Adrenal gland (tissue), 12 donors: ENCODE results near the gene SDF4. TPM values are rescaled to one million over a fixed set of nuclear protein-coding genes. Genes with fewer than 3 reads are reported as not detected.

Source experiments
- DNase-seq, 7 donors: peaks; one replicate each; pipeline ENCODE4 v3.0.0-alpha.2; 2019 to 2020
- H3K27ac ChIP-seq, 5 donors: fragments of 200-600 bp; sonication (generic) in 4 of 5; 1 replicate in 3 of 5; 2 replicates in 2 of 5; pipeline versions ENCODE4 v1.5.1 to v1.8.0; 2016 to 2020; ENCODE audit warnings: mild to moderate bottlenecking in 1 of 5
- H3K27me3 ChIP-seq: fragments of 200-600 bp; 2 replicates; pipeline ENCODE4 v1.8.0; 2021
- H3K36me3 ChIP-seq, 2 donors: fragments of 200-600 bp; replicated peaks in 1 of 2; 1 replicate in 1 of 2; 2 replicates in 1 of 2; pipeline versions ENCODE4 v1.5.1 to v1.8.0; 2018 to 2022
- H3K4me1 ChIP-seq, 2 donors: fragments of 200-600 bp; replicated peaks in 1 of 2; 1 replicate in 1 of 2; 2 replicates in 1 of 2; pipeline versions ENCODE4 v1.5.1 to v1.8.0; 2018 to 2021
- H3K4me3 ChIP-seq, 4 donors: fragments of 200-600 bp; sonication (generic) in 3 of 4; one replicate each; pipeline ENCODE4 v1.5.1; 2016 to 2018
- H3K9me3 ChIP-seq, 3 donors: fragments of 200-600 bp; sonication (generic) in 1 of 3; replicated peaks in 1 of 3; 1 replicate in 2 of 3; 2 replicates in 1 of 3; pipeline versions ENCODE4 v1.5.1 to v1.8.0; 2016 to 2021
- POLR2A ChIP-seq, 2 donors: fragments of 450-650 bp; IDR thresholded peaks; one replicate each; pipeline ENCODE4 v1.6.1; 2017; ENCODE audit warnings: antibody characterized with exemption in 2 of 2, mild to moderate bottlenecking in 2 of 2, moderate library complexity in 1 of 2
- WGBS, 4 donors: extraction: QIAGEN DNeasy Blood & Tissue Kit in 2 of 4; methylation state at CpG; one replicate each; pipeline versions ENCODE4 v1.1.5 to v1.1.7; 2013 to 2017; 5-methylcytosine and 5-hydroxymethylcytosine counted together
- intact Hi-C, 2 donors: fragments of 100-400 bp; cut with DNase I; formaldehyde crosslinking; loops; one replicate each; pipeline versions ENCODE4 v1.14.1 to v1.15.0; 2022 to 2023
- polyA plus RNA-seq, 3 donors: library from polyadenylated mRNA; stranded (reverse); fragments of 200-250 nt in 2 of 3; fragments of 350-450 nt in 1 of 3; fragmentation: Illumina TruSeq in 1 of 3; extraction: RNeasy Lipid Tissue Mini Kit (QIAGEN cat#74804) in 1 of 3; gene quantifications; one replicate each; pipeline ENCODE4 v1.2.3, GENCODE V29; 2013 to 2014
- total RNA-seq, 9 donors: library from RNA; depleted of rRNA in 4 of 9; stranded (reverse); fragments of >200 nt in 4 of 9; fragments of 120-200 nt in 1 of 9; fragmentation: NEBNext Ultra II Directional in 1 of 9; extraction: Animal tissue kit (Norgen Biotek cat#: 25700) in 1 of 9; gene quantifications; one replicate each; pipeline versions ENCODE4 v1.1.0 to v1.2.4, GENCODE V29; 2013 to 2023
- TF ChIP-seq, protein P1 (sequence below), 6 experiments: fragments of 450-650 bp in 4 of 6; fragments of 200-600 bp in 2 of 6; sonication (generic) in 1 of 6; IDR thresholded peaks; 1 replicate in 5 of 6; 2 replicates in 1 of 6; pipeline versions ENCODE4 v1.5.1 to v1.8.0; 2016 to 2021; ENCODE audit warnings: antibody characterized with exemption in 6 of 6, mild to moderate bottlenecking in 2 of 6, moderate library complexity in 1 of 6
- donor health status: healthy with polysubstance abuse.
- donor health status: Bipolar disorder and iron deficiency.
- donor health status: DM: yes; HTN: yes; CAD: no.
- donor health status: DM: no; HTN: no; CAD: no.
- donor health status: DM: no; HTN: no; CAD: no.
- donor health status: DM: yes; HTN: yes; CAD: no.

SDF4 gene
- total and polyA plus RNA-seq, 12 donors: 49.4 to 221 (median 142) TPM

GRCh38 chr1:1228187-1228586, 3.6 kb downstream of the SDF4 start:
- intact Hi-C loops: no loop called here
- Histone ChIP-seq H3K4me1 (peaks cover 21 to 26% of the 10 kb centered on the region in 2 donors), H3K9me3 (no peaks in the 10 kb centered on the region), H3K36me3 (peaks cover 0 to 45% of the 10 kb centered on the region in 2 donors), H3K27ac (no peak overlapping the region), H3K27me3 (no peaks in the 10 kb centered on the region), H3K4me3 (no peak overlapping the region)
- DNase-seq: no peak
- 96 to 98% (median 98%) methylated on average over 17 to 30 of the region's 30 CpGs; no CpG with 5 or more reads in 1 of the 4 donors for WGBS, 4 donors
- no peak for TF ChIP-seq POLR2A (IDR thresholded peaks at IDR 0.05)
- TF ChIP-seq, protein P1, sequence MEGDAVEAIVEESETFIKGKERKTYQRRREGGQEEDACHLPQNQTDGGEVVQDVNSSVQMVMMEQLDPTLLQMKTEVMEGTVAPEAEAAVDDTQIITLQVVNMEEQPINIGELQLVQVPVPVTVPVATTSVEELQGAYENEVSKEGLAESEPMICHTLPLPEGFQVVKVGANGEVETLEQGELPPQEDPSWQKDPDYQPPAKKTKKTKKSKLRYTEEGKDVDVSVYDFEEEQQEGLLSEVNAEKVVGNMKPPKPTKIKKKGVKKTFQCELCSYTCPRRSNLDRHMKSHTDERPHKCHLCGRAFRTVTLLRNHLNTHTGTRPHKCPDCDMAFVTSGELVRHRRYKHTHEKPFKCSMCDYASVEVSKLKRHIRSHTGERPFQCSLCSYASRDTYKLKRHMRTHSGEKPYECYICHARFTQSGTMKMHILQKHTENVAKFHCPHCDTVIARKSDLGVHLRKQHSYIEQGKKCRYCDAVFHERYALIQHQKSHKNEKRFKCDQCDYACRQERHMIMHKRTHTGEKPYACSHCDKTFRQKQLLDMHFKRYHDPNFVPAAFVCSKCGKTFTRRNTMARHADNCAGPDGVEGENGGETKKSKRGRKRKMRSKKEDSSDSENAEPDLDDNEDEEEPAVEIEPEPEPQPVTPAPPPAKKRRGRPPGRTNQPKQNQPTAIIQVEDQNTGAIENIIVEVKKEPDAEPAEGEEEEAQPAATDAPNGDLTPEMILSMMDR (IDR thresholded peaks at IDR 0.05): no peak

DNA sequence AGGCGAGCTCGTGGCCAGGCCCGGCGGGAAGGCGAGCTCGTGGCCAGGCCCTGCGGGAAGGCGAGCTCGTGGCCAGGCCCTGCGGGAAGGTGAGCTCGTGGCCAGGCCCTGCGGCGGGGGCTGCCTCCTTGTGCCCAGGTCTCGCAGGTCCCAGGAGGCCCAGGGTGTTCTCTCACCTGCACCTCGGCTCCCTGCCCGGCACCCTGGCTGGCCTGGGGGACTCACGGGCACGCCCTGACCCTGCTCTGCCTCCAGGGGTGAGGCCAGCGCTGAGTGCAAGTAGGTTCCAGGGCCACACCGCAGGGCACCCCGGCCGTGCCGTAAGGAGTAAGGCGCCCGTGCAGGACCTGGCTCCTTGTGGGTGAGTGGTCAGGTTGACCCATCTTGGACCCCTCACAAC, 4.4 kb downstream of the SDF4 start:
- intact Hi-C loops: no loop called here
- no peak overlapping the region for H3K4me3 ChIP-seq
- peaks cover 15 to 19% of the 10 kb centered on the region in 2 donors for H3K4me1 ChIP-seq
- no peaks in the 10 kb centered on the region for H3K9me3 ChIP-seq
- no peak for DNase-seq
- H3K27ac ChIP-seq: no peak overlapping the region
- WGBS, 4 donors: 93 to 96% (median 95%) methylated on average over 8 to 25 of the region's 25 CpGs
- TF ChIP-seq, protein P1 (IDR thresholded peaks at IDR 0.05): no peak
- no peak for TF ChIP-seq POLR2A (IDR thresholded peaks at IDR 0.05)
- H3K36me3 ChIP-seq: peaks cover 0 to 53% of the 10 kb centered on the region in 2 donors
- no peaks in the 10 kb centered on the region for H3K27me3 ChIP-seq

- WGBS, 4 donors: 93 to 98% (median 95%) methylated on average over 12 to 44 of the region's 44 CpGs
- Histone ChIP-seq H3K27me3 (no peaks in the 10 kb centered on the region), H3K27ac (no peak overlapping the region), H3K4me3 (no peak overlapping the region), H3K9me3 (no peaks in the 10 kb centered on the region), H3K36me3 (peaks cover 0 to 59% of the 10 kb centered on the region in 2 donors), H3K4me1 (peaks cover 15 to 19% of the 10 kb centered on the region in 2 donors)
- DNase-seq: no peak
- no peak for TF ChIP-seq POLR2A (IDR thresholded peaks at IDR 0.05)
- TF ChIP-seq, protein P1 (IDR thresholded peaks at IDR 0.05): no peak
- intact Hi-C loops: no loop called here
Observed at GRCh38 chr1:1226566-1227362, 5.0 kb downstream of the SDF4 start.

GRCh38 chr1:1225913-1226312, 5.9 kb downstream of the SDF4 start:
- no peaks in the 10 kb centered on the region for H3K9me3 ChIP-seq
- intact Hi-C loops: no loop called here
- TF ChIP-seq, protein P1 (IDR thresholded peaks at IDR 0.05): no peak
- no peak for TF ChIP-seq POLR2A (IDR thresholded peaks at IDR 0.05)
- H3K36me3 ChIP-seq: peaks cover 0 to 67% of the 10 kb centered on the region in 2 donors
- no peaks in the 10 kb centered on the region for H3K27me3 ChIP-seq
- H3K4me3 ChIP-seq: no peak overlapping the region
- peaks cover 16 to 23% of the 10 kb centered on the region in 2 donors for H3K4me1 ChIP-seq
- WGBS, 4 donors: 87 to 94% (median 90%) methylated on average over 18 of the region's 18 CpGs
- DNase-seq: no peak
- H3K27ac ChIP-seq: no peak overlapping the region
